NCI-H460 (cell line): Measurements from ENCODE around the gene CKS2. TPM values are rescaled to one million over a fixed set of nuclear protein-coding genes. Genes with fewer than 3 reads are reported as not detected.
A peak's percentile ranks its signal among the peaks of the same experiment; 100 is the strongest.
"Not testable (repeated sequence)": the region's sequence is repeated elsewhere in the genome, so short reads cannot be mapped to it uniquely, and the experiment has no call there.

Experiments
- DNase-seq: peaks from one replicate; pipeline ENCODE4 v3.0.0-alpha.2; 2016; ENCODE audit warnings: low read depth; ENCODE audit errors: extremely low read depth
- total RNA-seq: library from RNA; depleted of rRNA; stranded (reverse); fragments of >200 nt; shearing (Covaris generic); gene quantifications from 2 replicates; pipeline ENCODE4 v1.2.3, GENCODE V29; 2014

The CKS2 gene
- total RNA-seq, 1 experiment from 2014 or later: 381 TPM

- DNase-seq: no peak
Observed at GRCh38 chr9:89309608-89310474, 1.2 kb upstream of the CKS2 start.

- DNase-seq: no peak
Observed at GRCh38 chr9:89311346-89312221, 589 bp downstream of the CKS2 start.

GRCh38 chr9:89312222-89312571 lies 1.2 kb downstream of the CKS2 start:
- DNase-seq: no peak

- DNase-seq: no peak
Observed at GRCh38 chr9:89313842-89314241, 2.8 kb downstream of the CKS2 start.

DNA sequence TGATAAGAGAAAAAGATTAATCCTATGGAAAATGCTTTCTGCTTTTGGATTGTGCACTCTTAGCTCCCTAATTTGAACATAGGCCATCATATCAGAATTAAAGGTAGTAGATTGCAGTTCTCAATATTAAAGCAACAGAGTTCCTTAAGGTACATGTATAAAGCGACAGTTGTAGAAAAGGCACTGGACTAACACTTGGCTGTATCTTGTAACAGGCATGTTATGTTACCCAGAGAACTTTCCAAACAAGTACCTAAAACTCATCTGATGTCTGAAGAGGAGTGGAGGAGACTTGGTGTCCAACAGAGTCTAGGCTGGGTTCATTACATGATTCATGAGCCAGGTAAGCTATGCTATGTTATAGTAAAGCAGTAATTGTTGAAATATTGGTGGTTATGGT lies 4.0 kb downstream of the CKS2 start:
- no peak for DNase-seq

DNA sequence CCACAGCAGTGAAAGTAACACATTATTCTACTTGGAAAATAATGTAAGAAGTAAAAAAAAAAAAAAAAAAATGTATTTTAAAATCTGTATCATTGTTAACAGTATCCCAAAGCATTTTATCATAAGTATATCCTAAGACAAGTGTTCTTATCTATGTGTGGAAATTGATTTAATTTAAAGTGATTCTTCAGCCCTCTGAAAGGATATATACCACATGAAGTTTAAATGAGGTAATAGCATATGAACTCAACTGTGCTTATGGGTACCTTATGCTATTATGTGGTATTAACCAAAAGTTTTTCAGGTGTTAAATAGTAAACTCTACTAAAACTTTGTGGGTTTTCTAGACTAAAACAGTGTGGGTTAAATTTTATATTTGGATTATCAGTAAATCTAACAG lies 4.5 kb downstream of the CKS2 start:
- DNase-seq: no peak

DNA sequence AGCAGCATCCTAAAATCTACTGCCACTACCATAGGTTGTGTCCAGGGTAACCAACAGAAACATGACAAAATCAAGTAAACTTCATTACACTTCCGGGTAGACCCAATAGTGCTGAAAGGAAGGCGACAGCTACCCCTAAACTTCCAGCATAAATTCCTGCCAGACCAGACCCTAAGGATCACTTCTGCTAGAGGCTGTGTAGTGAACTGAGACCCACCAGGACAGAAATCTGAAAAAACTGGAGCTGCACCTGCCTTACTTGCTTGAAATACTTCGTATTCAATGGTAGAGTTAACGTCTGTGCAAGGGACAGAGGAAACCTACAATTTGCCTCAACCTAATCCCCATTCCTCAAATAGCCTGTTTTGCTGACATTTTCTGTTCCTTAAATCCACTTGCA lies 6.3 kb downstream of the CKS2 start:
- no peak for DNase-seq

DNA sequence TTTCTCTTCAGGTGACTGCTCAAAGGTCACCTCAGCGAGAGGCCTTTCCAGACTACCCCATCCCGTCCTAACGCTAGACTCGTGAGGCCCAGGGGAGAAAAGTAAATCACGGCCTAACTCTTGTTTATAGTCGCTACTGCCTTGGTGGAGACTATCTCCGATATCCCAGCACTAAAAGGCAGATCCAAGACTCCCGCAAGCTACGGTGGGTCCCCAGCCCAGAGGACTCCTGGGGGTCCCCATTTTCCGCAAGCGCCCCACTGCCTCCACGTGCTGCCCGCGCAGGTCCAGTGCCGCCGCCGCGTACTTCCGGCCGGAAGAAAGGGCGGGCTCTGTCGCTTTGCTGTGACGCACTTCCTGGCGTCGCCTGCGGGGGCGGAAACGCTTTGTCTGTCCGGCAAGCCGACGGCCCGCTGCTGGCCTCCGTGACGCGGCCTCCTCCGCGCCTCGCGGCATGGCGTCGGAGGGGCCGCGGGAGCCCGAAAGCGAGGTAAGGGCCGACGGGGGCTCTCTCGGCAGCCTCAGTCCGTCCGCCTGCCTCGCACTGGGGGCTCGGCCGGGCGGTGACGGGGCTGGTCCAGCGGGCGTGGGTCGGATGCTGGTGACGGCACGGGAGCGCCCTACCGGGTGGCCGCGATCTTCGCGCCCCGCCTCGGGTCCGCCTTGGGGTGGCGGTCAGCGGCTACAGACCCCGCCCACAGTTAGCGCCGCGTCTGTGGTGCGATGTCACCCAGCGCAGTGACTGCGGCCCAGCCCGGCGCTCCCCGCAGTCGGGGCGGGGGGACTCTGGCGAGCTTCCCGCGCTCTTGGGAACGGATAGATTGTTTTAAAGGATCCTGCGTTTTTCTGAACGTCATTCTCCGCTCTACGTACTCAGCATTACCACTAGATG lies 7.4 kb downstream of the CKS2 start, which contains the start of gene SECISBP2:
Gene SECISBP2 (plus strand): TSS at position 378 of the 892 bp plus-strand sequence. CDS start 77 bp downstream, at position 455.
- DNase-seq: peak; percentile 97

DNA sequence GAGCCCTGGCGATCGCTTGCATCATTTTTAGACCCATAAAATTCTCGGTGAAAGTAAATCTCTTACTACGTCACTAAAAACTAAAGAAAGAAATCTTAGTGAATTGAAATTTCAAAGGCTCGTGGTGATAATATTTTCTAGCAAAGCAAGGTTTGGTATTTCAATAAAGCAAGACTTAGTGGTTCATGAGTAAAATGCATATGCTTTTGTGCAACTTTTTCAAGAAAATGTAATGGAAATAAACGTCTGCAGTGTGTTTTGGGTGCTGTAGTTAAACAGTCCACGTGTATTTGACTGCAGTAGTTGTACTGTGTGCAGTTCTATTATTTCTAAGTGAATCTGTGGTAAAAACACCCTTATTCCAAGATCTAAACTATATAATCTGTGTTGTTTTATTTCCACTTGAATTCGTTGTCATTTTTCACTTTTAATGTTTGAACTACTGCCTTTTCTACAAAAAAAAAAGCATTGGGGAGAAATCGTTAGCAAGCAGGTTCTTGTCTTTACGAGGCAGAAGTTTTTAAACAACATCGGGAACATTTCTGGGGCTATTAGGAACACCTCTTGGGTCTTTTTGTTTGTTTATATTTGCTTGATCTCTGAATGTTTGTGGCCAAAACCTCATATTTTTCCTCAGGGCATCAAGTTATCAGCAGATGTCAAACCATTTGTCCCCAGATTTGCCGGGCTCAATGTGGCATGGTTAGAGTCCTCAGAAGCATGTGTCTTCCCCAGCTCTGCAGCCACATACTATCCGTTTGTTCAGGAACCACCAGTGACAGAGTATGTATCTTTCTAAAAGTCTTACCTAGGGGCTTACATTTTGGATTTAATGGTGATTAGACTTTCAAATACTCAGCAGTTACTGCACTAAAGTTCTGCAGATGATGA lies 8.3 kb downstream of the CKS2 start:
- DNase-seq: no peak

DNA sequence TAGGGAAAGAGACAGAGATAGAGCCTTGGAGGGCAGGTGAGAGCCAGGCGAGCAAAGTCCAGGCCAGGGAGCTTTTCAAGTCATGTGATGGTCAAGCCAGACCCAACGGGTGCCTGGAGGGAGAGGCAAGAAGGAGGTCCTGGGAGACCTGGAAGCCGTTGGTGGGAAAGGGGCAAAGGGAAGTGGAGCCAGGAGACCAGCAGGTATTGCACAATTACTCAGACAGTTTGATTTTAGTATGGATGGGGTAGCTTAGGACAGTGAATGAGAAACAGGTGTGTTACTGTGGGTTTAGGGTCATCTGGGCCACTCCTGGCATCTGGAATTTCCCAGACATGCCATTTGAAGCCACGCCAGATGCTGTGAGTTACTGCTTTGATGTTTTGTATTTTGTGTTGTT lies 12.4 kb downstream of the CKS2 start:
- no peak for DNase-seq

- no peak for DNase-seq
Observed at GRCh38 chr9:89325733-89326132, 14.7 kb downstream of the CKS2 start.

DNA sequence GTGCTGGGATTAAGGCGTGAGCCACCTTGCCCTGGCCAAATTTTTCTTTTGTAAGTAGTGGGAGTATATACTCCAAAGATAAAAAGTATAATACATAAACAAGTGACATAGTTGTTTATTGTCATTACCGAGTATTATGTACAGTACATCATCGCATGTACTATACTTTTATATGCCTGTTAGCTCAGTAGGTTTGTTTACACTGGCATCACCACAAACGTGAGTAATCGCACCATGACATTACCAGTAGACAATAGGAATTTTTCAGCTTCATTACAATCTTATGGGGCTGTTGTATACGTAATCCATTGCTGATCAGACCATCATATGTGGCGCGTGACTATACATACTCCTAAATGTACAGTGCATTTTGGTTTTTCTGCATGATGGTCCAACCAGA lies 17.1 kb downstream of the CKS2 start:
- no peak for DNase-seq

DNA sequence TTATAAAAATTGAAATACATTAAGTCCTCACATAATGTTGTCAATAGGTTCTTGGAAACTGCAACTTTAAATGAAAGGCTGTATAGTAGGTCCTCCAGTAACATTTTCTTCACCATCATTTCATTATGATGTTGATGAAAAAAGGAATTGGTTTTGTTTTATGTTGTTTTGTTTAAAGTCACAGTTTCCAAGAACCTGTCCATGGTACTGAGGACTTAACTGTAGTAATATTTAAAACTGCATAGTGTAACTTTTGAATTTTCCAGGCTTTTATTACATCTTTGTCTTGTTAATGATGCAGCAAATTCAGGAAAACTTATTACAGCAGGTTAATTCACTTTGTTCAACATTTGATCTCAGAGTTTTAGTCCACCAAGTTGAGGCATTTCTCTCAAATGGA lies 18.9 kb downstream of the CKS2 start:
- no peak for DNase-seq

GRCh38 chr9:89330513-89330912 lies 19.5 kb downstream of the CKS2 start:
- no peak for DNase-seq

- no peak for DNase-seq
Observed at GRCh38 chr9:89339807-89340206, 28.8 kb downstream of the CKS2 start.

- DNase-seq: no peak
Observed at GRCh38 chr9:89340332-89340731, 29.3 kb downstream of the CKS2 start.

GRCh38 chr9:89342213-89342612 lies 31.2 kb downstream of the CKS2 start:
- DNase-seq: no peak

GRCh38 chr9:89342948-89343347 lies 32.0 kb downstream of the CKS2 start:
- DNase-seq: no peak

GRCh38 chr9:89343812-89344211 lies 32.8 kb downstream of the CKS2 start:
- not testable (repeated sequence) for DNase-seq

DNA sequence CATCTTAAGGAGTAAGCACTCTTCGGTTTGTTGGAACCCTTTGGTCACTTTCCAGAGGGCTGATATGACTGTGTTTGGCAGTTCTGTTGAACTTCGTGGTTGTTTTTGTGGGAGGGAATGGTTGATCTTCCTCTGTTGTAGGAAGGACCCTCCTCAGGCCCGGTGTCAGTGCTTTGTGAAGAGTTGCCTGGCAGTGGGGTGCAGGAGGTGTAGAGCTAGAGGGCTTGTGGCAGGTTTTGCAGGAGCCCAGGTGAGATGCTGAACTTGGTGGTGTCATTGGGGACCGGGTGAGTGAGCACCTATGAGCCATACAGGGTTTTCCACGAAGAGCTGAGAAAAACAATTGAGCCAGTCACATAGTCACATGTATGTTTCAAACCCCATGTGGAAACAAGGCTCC lies 34.5 kb downstream of the CKS2 start:
- no peak for DNase-seq
